DMS53 (cell line): ENCODE measurements around the gene IP6K3.
A peak's percentile ranks its signal among the peaks of the same experiment; 100 is the strongest.

ENCODE experiments used
- DNase-seq: peaks from one replicate; lab custom pipeline; 2025; lab: John Stamatoyannopoulos, UW

IP6K3 gene

GRCh38 chr6:33722103-33722623 is 24.5 kb downstream of the IP6K3 start:
- DNase-seq: peak; percentile 58

GRCh38 chr6:33721508-33721907 is 25.2 kb downstream of the IP6K3 start:
- DNase-seq: peak; percentile 45

- DNase-seq: peak; percentile 87
Observed at GRCh38 chr6:33720998-33721397, 25.7 kb downstream of the IP6K3 start.

GRCh38 chr6:33719326-33719987 is 27.2 kb downstream of the IP6K3 start:
- peak; percentile 97 for DNase-seq

- peak; percentile 53 for DNase-seq
Observed at GRCh38 chr6:33718713-33719112, 28.0 kb downstream of the IP6K3 start.

- peak; percentile 54 for DNase-seq
Observed at GRCh38 chr6:33717934-33718455, 28.7 kb downstream of the IP6K3 start.

GRCh38 chr6:33716890-33717632 is 29.6 kb downstream of the IP6K3 start:
- DNase-seq: peak; percentile 95

GRCh38 chr6:33716379-33716778 is 30.3 kb downstream of the IP6K3 start:
- peak; percentile 98 for DNase-seq

- peak; percentile 25 for DNase-seq
Observed at GRCh38 chr6:33714385-33715040, 32.2 kb downstream of the IP6K3 start.

GRCh38 chr6:33713786-33714185 is 32.9 kb downstream of the IP6K3 start:
- DNase-seq: no peak

- no peak for DNase-seq
Observed at GRCh38 chr6:33712914-33713313, 33.8 kb downstream of the IP6K3 start.

GRCh38 chr6:33711140-33712129 is 35.3 kb downstream of the IP6K3 start, which contains the start of gene UQCC2:
UQCC2 (minus strand) TSS chr6:33711700; CDS start chr6:33711686, 14 bp downstream.
- DNase-seq: peak; percentile 98

GRCh38 chr6:33710296-33711121 is 36.2 kb downstream of the IP6K3 start:
- DNase-seq: peak; percentile 90

GRCh38 chr6:33709605-33710295 is 37.0 kb downstream of the IP6K3 start:
- no peak for DNase-seq

- no peak for DNase-seq
Observed at GRCh38 chr6:33708516-33709204, 38.0 kb downstream of the IP6K3 start.

- no peak for DNase-seq
Observed at GRCh38 chr6:33707771-33708170, 38.9 kb downstream of the IP6K3 start.

GRCh38 chr6:33705955-33706725 is 40.6 kb downstream of the IP6K3 start:
- no peak for DNase-seq

GRCh38 chr6:33705268-33705885 is 41.3 kb downstream of the IP6K3 start:
- DNase-seq: no peak
